Brain microvascular endothelial cell (primary cell): ENCODE data around the gene NEUROD2.

Source experiments
- DNase-seq: peaks from one replicate; pipeline ENCODE4 v3.0.0-alpha.2; 2020
- H3K27ac ChIP-seq: fragments of 250-450 bp; sonication (Bioruptor Pico); 2 replicates; pipeline ENCODE4 v1.5.1; 2020; ENCODE audit warnings: mild to moderate bottlenecking, moderate library complexity
- H3K27me3 ChIP-seq: fragments of 250-450 bp; sonication (Bioruptor Pico); replicated peaks from 2 replicates; pipeline ENCODE4 v1.5.1; 2020; ENCODE audit warnings: mild to moderate bottlenecking
- H3K36me3 ChIP-seq: fragments of 250-450 bp; sonication (Bioruptor Pico); replicated peaks from 2 replicates; pipeline ENCODE4 v1.5.1; 2020; ENCODE audit warnings: mild to moderate bottlenecking
- H3K4me3 ChIP-seq: 2 replicates; pipeline ENCODE4 v1.5.1; 2011; ENCODE audit warnings: low read depth, mild to moderate bottlenecking, control low read depth, low read length, moderate library complexity
- in situ Hi-C: cut with HindIII; loops from 2 replicates; pipeline ENCODE4 v1.10.0; 2017; ENCODE audit warnings: low sequenced_read_pairs, low pct_ligation_motif_present
- TF ChIP-seq, protein P1 (sequence below): IDR thresholded peaks from 2 replicates; pipeline ENCODE4 v1.5.1; 2011; ENCODE audit warnings: low read depth, mild to moderate bottlenecking, moderate library complexity, low read length, control low read depth, inconsistent platforms; ENCODE audit errors: missing control alignments

NEUROD2 gene

DNA sequence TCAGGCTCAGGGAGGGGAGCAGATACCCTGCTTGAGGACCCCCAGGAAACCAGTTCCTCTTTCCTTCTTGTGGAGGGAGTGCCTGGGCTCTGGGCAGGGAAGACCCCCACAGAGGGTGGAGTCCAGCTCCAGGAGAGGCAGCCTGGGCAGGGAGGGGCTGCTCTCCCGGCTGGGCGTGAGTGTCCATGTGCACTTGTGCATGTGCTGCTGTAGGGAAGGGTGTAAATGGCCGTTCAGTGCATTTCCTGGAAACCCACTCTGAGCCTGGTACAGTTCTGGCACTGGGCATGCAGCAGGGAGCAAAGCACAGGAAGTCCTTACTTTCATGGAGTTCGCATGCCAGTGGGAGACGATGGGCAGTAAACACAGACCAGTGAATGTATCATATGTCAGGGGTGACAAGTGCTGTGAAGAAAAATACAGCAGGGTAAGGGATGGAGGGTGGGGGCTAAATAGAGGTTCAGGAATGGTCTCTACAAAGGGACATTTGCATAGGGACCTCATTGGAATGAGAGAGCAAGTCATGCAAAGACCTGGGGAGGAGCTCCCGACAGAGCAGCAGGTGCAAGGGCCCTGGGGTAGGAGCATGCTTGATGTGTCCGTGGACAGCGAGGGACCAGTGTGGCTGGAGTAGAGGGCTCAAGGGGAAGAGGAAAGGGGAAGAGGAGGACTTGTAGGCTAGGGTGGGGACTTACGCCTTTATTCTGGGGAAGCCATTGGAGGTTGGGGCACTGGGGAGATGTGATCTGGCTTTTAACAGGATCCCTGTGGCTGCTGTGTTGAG is 34.8 kb upstream of the NEUROD2 start:
- in situ Hi-C loops, result no loop called here

DNA sequence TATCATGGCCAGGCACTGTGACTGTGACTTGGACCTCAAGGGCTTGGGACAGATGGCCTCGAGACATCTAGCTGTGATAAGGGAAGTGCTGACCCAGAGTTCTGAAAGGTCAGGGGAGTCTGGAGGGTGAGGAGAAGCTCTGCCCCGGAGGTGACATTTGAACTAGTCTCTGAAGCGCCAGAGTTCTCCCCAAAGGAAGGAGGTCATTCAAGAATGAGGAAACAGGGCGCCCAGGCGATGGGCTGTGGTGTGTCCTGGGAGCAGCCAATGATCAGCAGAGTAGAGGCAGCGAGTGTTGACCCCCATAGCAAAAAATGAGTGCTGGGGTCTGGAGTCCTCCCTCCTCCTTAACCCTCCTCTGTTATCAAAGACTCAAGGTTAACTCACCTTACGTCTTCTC is 34.2 kb upstream of the NEUROD2 start:
- H3K27me3 ChIP-seq, result no peaks in the 10 kb centered on the region
- no peak for DNase-seq
- in situ Hi-C loops, result no loop called here
- no peaks in the 10 kb centered on the region for H3K36me3 ChIP-seq
- H3K4me3 ChIP-seq, result no peak overlapping the region
- TF ChIP-seq, protein P1, sequence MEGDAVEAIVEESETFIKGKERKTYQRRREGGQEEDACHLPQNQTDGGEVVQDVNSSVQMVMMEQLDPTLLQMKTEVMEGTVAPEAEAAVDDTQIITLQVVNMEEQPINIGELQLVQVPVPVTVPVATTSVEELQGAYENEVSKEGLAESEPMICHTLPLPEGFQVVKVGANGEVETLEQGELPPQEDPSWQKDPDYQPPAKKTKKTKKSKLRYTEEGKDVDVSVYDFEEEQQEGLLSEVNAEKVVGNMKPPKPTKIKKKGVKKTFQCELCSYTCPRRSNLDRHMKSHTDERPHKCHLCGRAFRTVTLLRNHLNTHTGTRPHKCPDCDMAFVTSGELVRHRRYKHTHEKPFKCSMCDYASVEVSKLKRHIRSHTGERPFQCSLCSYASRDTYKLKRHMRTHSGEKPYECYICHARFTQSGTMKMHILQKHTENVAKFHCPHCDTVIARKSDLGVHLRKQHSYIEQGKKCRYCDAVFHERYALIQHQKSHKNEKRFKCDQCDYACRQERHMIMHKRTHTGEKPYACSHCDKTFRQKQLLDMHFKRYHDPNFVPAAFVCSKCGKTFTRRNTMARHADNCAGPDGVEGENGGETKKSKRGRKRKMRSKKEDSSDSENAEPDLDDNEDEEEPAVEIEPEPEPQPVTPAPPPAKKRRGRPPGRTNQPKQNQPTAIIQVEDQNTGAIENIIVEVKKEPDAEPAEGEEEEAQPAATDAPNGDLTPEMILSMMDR, result no peak
- no peak overlapping the region for H3K27ac ChIP-seq

More for the DNA sequence above, 34.8 kb upstream of the NEUROD2 start:
- Histone ChIP-seq H3K36me3 (no peaks in the 10 kb centered on the region), H3K4me3 (no peak overlapping the region), H3K27me3 (no peaks in the 10 kb centered on the region), H3K27ac (no peak overlapping the region)
- DNase-seq, result no peak
- TF ChIP-seq, protein P1, result no peak

DNA sequence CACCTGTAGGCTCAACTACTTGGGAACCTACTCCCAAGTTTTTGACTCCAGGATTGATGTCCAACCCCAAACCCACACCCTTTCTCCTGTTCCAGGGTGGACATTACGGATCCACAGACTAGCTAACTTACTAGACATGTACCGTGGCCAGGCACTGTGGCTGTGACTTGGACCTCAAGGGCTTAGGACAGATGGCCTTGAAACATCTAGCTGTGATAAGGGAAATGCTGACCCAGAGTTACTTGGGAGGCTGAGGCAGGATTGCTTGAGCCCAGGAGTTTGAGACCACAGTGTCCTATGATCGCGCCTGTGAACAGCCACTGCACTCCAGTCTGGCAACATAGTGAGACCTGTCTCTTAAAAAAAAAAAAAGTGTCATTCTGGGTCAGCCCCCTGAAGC is 33.4 kb upstream of the NEUROD2 start:
- no peaks in the 10 kb centered on the region for H3K36me3 ChIP-seq
- no peak for DNase-seq
- H3K4me3 ChIP-seq, result no peak overlapping the region
- TF ChIP-seq, protein P1, result no peak
- H3K27ac ChIP-seq, result no peak overlapping the region
- no peaks in the 10 kb centered on the region for H3K27me3 ChIP-seq
- in situ Hi-C loops, result no loop called here

DNA sequence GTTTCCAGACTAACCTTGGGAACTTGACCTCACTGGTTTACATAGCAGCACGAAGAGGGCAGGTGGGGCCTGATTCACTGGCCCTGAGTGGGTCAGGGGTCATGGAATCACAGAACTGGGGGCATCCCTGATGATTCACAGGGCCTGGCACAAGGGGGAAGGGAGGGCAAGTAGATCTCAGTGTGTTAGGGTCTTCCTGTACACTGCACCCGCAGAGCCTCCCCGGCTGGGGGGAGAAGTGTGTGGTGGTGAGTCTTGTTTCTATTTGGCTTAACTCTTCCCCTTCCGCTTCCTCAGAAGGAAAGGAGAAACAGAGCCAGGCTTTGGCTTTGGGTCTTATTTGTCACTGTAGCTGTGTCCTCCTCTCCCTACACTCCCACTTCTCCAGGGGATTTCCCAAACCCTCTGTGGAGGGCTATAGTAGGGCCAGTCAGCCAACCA is 32.9 kb upstream of the NEUROD2 start:
- Histone ChIP-seq H3K4me3 (no peak overlapping the region), H3K36me3 (no peaks in the 10 kb centered on the region), H3K27ac (no peak overlapping the region), H3K27me3 (no peaks in the 10 kb centered on the region)
- no peak for DNase-seq
- in situ Hi-C loops, result no loop called here
- TF ChIP-seq, protein P1, result no peak

DNA sequence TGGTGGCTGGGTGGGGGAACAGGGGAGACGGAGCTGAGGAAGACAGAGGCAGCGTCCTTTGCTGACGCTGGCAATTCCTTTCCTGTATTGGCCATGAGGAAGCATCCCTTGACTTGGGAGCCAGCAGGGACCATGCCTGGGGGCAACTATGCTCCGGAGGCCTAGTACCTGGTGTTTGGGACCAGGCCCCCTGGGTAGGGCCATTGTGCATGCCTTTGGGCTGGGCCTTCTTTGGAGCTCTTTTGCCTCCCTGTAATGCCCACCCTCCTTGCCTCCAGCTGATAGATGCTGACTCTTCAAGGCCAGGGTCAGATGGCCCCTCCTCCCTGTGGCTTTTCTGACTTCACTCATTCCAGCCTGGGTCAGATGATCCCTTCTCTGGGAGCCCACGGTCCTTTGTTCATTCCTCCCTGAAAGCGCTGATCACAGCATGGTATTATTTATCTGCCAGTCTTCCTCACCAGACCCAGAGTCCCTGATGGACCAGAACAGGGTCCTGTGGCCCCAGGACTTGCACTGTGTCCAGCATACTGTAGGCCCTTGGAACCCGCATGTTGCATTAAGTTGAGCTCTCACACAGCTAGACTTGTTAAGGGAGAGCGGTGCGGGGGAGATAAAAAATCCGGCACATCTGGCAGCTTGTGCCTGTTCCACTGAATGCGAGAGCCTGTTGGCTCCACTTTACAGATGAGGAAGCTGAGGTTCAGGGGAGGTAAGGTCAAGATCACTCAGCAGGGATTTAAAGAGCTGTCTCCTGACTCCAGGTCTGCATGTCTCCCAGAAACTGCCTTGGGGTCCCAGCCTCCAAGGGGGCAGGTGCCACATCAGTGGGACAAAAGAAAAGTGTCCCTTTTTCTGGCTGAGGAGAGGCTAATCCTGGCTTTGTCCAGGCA is 32.1 kb upstream of the NEUROD2 start:
- Histone ChIP-seq H3K4me3 (no peak overlapping the region), H3K36me3 (no peaks in the 10 kb centered on the region), H3K27me3 (no peaks in the 10 kb centered on the region), H3K27ac (no peak overlapping the region)
- in situ Hi-C loops, result no loop called here
- no peak for DNase-seq
- TF ChIP-seq, protein P1, result no peak
